RWPE2 (cell line): Measurements from ENCODE around the gene OCIAD2.
"Not testable (repeated sequence)": the region's sequence is repeated elsewhere in the genome, so short reads cannot be mapped to it uniquely, and the experiment has no call there.

Source experiments
- ATAC-seq: fragments of 200-7000 bp; cut with Tn5 transposase; 3 replicates; pipeline ENCODE4 v1.9.1; 2021; ENCODE audit warnings: low read depth
- DNase-seq: peaks from one replicate; pipeline ENCODE4 v3.0.0-alpha.2; 2020; ENCODE audit warnings: low spot score
- H3K27ac ChIP-seq: fragments of 450-650 bp; 2 replicates; pipeline ENCODE4 v1.5.1; 2017; ENCODE audit warnings: mild to moderate bottlenecking; ENCODE audit not compliant: poor library complexity, severe bottlenecking
- H3K27me3 ChIP-seq: fragments of 250-450 bp; sonication (Bioruptor Pico); 2 replicates; pipeline ENCODE4 v1.5.1; 2021; ENCODE audit warnings: mild to moderate bottlenecking, moderate library complexity; ENCODE audit not compliant: insufficient read depth, poor library complexity, severe bottlenecking
- H3K36me3 ChIP-seq: fragments of 250-450 bp; sonication (Bioruptor Pico); 2 replicates; pipeline ENCODE4 v1.5.1; 2020; ENCODE audit warnings: low read depth, mild to moderate bottlenecking, moderate library complexity
- H3K4me1 ChIP-seq: fragments of 250-450 bp; sonication (Bioruptor Pico); 2 replicates; pipeline ENCODE4 v1.5.1; 2021; ENCODE audit warnings: mild to moderate bottlenecking, moderate library complexity; ENCODE audit not compliant: insufficient read depth, poor library complexity, severe bottlenecking
- H3K4me3 ChIP-seq: fragments of 250-450 bp; sonication (Bioruptor Pico); 2 replicates; pipeline ENCODE4 v1.5.1; 2021; ENCODE audit warnings: mild to moderate bottlenecking, moderate library complexity; ENCODE audit not compliant: severe bottlenecking
- H3K9me3 ChIP-seq: fragments of 250-450 bp; sonication (Bioruptor Pico); 2 replicates; pipeline ENCODE4 v1.5.1; 2021; ENCODE audit warnings: mild to moderate bottlenecking, moderate library complexity; ENCODE audit not compliant: severe bottlenecking
- TF ChIP-seq, protein P1 (sequence below): fragments of 450-650 bp; IDR thresholded peaks from one replicate; pipeline ENCODE4 v1.5.1; 2017; ENCODE audit warnings: mild to moderate bottlenecking, moderate library complexity; ENCODE audit not compliant: poor library complexity, severe bottlenecking

Gene OCIAD2

DNA sequence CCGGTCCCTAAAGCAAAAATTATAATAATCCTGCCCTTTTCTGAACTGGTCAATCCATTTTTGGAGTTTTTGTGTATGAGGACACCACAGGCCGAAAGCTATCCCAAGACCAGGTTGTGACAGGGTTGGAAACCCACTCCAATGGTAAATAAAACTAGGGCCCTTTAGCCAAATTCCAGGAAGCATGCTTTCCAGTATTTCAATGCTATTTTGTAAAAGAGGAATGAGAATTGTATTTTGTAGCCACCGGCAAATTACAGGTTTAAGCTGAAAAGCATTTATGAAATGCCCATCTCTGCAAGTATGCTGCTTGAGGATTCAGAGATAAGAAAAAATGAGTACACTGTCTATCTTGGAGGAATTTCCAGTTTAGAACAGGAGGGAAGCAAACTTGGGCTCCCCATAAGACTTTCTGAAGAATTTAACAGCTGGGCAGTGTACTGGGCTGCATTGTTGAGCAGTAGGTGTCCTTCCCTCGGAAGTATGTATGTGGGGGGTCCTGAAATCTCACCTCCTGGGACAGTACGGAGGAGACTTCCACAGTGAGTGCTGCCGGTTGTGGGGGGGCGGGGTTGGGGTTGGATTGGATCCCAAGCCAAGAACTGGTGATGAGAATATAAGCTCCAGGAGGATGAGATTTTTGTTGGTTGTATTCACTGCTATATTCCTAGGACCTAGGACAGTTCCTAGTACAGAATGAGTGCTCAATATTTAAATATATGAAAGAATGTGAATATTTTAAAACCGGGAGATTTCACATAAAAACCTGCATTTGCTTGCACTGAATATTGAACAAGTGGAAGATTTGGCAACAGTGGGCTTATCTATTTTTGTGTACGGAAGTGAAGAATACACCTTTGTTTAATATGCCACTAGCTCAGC, 26.8 kb downstream of the OCIAD2 start:
- DNase-seq (no peak), ATAC-seq (no peak)
- peaks cover 3% of the 10 kb centered on the region for H3K4me1 ChIP-seq
- no peak overlapping the region for H3K4me3 ChIP-seq
- H3K27ac ChIP-seq = no peak overlapping the region
- no peaks in the 10 kb centered on the region for H3K36me3 ChIP-seq
- no peaks in the 10 kb centered on the region for H3K9me3 ChIP-seq
- no peaks in the 10 kb centered on the region for H3K27me3 ChIP-seq
- TF ChIP-seq, protein P1, sequence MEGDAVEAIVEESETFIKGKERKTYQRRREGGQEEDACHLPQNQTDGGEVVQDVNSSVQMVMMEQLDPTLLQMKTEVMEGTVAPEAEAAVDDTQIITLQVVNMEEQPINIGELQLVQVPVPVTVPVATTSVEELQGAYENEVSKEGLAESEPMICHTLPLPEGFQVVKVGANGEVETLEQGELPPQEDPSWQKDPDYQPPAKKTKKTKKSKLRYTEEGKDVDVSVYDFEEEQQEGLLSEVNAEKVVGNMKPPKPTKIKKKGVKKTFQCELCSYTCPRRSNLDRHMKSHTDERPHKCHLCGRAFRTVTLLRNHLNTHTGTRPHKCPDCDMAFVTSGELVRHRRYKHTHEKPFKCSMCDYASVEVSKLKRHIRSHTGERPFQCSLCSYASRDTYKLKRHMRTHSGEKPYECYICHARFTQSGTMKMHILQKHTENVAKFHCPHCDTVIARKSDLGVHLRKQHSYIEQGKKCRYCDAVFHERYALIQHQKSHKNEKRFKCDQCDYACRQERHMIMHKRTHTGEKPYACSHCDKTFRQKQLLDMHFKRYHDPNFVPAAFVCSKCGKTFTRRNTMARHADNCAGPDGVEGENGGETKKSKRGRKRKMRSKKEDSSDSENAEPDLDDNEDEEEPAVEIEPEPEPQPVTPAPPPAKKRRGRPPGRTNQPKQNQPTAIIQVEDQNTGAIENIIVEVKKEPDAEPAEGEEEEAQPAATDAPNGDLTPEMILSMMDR = no peak

GRCh38 chr4:48877827-48878535, 28.6 kb downstream of the OCIAD2 start:
- H3K27me3 ChIP-seq = no peaks in the 10 kb centered on the region
- H3K36me3 ChIP-seq = no peaks in the 10 kb centered on the region
- DNase-seq (no peak), ATAC-seq (peak; percentile 56)
- no peaks in the 10 kb centered on the region for H3K4me1 ChIP-seq
- H3K4me3 ChIP-seq = no peak overlapping the region
- TF ChIP-seq, protein P1 = no peak
- H3K9me3 ChIP-seq = no peaks in the 10 kb centered on the region
- H3K27ac ChIP-seq = no peak overlapping the region

- H3K4me1 ChIP-seq, DNase-seq, H3K27ac ChIP-seq, H3K4me3 ChIP-seq, ATAC-seq, H3K9me3 ChIP-seq, H3K27me3 ChIP-seq: not testable (repeated sequence)
- H3K36me3 ChIP-seq = peaks cover 13% of the 10 kb centered on the region
Measured at GRCh38 chr4:48864696-48865095, 41.9 kb downstream of the OCIAD2 start.

DNA sequence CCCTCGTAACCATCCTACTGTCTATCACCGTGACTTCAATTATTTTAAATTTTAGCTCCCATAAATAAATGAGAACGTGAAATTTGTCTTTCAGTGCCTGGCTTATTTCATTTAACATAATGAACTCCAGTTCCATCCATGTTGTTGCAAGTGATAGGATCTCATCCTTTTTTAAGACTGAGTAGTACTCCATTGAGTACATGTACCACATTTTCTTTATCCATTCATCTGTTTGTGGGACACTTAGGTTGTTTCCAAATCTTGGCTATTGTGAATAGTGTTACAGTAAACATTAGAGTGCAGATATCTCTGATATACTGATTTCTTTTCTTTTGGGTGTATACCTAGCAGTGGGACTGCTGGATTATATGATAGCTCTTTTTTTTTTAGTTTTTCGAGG, 42.8 kb downstream of the OCIAD2 start:
- no peaks in the 10 kb centered on the region for H3K27me3 ChIP-seq
- ATAC-seq (no peak), DNase-seq (no peak)
- no peaks in the 10 kb centered on the region for H3K4me1 ChIP-seq
- H3K4me3 ChIP-seq = no peak overlapping the region
- H3K27ac ChIP-seq = no peak overlapping the region
- no peaks in the 10 kb centered on the region for H3K9me3 ChIP-seq
- peaks cover 20% of the 10 kb centered on the region for H3K36me3 ChIP-seq
- TF ChIP-seq, protein P1 = no peak

- Histone ChIP-seq H3K27ac (no peak overlapping the region), H3K4me3 (no peak overlapping the region)
Measured at GRCh38 chr4:48862661-48863060, 43.9 kb downstream of the OCIAD2 start.

More at GRCh38 chr4:48862661-48863060, 43.9 kb downstream of the OCIAD2 start:
- Histone ChIP-seq H3K36me3 (peaks cover 31% of the 10 kb centered on the region), H3K4me1 (no peaks in the 10 kb centered on the region), H3K9me3 (no peaks in the 10 kb centered on the region), H3K27me3 (no peaks in the 10 kb centered on the region)
- TF ChIP-seq, protein P1 = no peak
- no peak for ATAC-seq
- no peak for DNase-seq
